Neural crest cell (in vitro differentiated cells): ENCODE measurements around the gene NCAPD3. TPM values are rescaled to one million over a fixed set of nuclear protein-coding genes. Genes with fewer than 3 reads are reported as not detected.

Experiments used
- DNase-seq: peaks from one replicate; pipeline ENCODE4 v3.0.0; 2021; ENCODE audit warnings: low read depth, mixed read lengths, low spot score
- H3K27ac Mint-ChIP-seq: one replicate; pipeline ENCODE4 v1.8.0; 2021; ENCODE audit warnings: mild to moderate bottlenecking, mixed read lengths; ENCODE audit not compliant: unreplicated experiment
- H3K27me3 Mint-ChIP-seq: 2 replicates; pipeline ENCODE4 v1.8.0; 2021; ENCODE audit warnings: low read depth, mild to moderate bottlenecking, mixed read lengths
- H3K36me3 Mint-ChIP-seq: 2 replicates; pipeline ENCODE4 v1.8.0; 2021; ENCODE audit warnings: low read depth, mild to moderate bottlenecking, mixed read lengths
- H3K4me1 Mint-ChIP-seq: 2 replicates; pipeline ENCODE4 v1.8.0; 2021; ENCODE audit warnings: mixed read lengths
- H3K4me3 Mint-ChIP-seq: one replicate; pipeline ENCODE4 v1.8.0; 2021; ENCODE audit warnings: mild to moderate bottlenecking, mixed read lengths
- H3K9me3 Mint-ChIP-seq: 2 replicates; pipeline ENCODE4 v1.8.0; 2021; ENCODE audit warnings: mixed read lengths
- CTCF ChIP-seq: fragments of 200-600 bp; sonication (generic); conservative IDR thresholded peaks from 2 replicates; pipeline ENCODE4 v1.5.0; 2021; ENCODE audit warnings: antibody characterized with exemption, mild to moderate bottlenecking
- total RNA-seq: library from RNA; stranded (reverse); gene quantifications from 2 replicates; pipeline ENCODE4 v1.2.1, GENCODE V29; 2021

The NCAPD3 gene
- total RNA-seq, 1 donor from 2014 or later, result 53.8 TPM

- no peak overlapping the region for H3K4me3 Mint-ChIP-seq
- H3K27ac Mint-ChIP-seq, result no peak overlapping the region
- DNase-seq, result no peak
- no peaks in the 10 kb centered on the region for H3K9me3 Mint-ChIP-seq
- TF ChIP-seq CTCF, result peak; percentile 36
- H3K27me3 Mint-ChIP-seq, result peaks cover 61% of the 10 kb centered on the region
- H3K4me1 Mint-ChIP-seq, result peaks cover 26% of the 10 kb centered on the region
- no peaks in the 10 kb centered on the region for H3K36me3 Mint-ChIP-seq
Observed at GRCh38 chr11:134270250-134270714, 46.5 kb upstream of the NCAPD3 start.

- peaks cover 14% of the 10 kb centered on the region for H3K4me1 Mint-ChIP-seq
- no peak for DNase-seq
- no peak for TF ChIP-seq CTCF
- no peak overlapping the region for H3K4me3 Mint-ChIP-seq
- no peaks in the 10 kb centered on the region for H3K9me3 Mint-ChIP-seq
- H3K27ac Mint-ChIP-seq, result no peak overlapping the region
- peaks cover 2% of the 10 kb centered on the region for H3K36me3 Mint-ChIP-seq
- H3K27me3 Mint-ChIP-seq, result peaks cover 38% of the 10 kb centered on the region
Observed at GRCh38 chr11:134267966-134268365, 44.2 kb upstream of the NCAPD3 start.

GRCh38 chr11:134267461-134267860, 43.7 kb upstream of the NCAPD3 start:
- Mint-ChIP-seq H3K36me3 (peaks cover 2% of the 10 kb centered on the region), H3K9me3 (no peaks in the 10 kb centered on the region), H3K27me3 (peaks cover 33% of the 10 kb centered on the region), H3K4me1 (peaks cover 11% of the 10 kb centered on the region), H3K27ac (peak overlapping the region; percentile 30), H3K4me3 (no peak overlapping the region)
- TF ChIP-seq CTCF, result no peak
- no peak for DNase-seq

- Mint-ChIP-seq H3K36me3 (peaks cover 2% of the 10 kb centered on the region), H3K9me3 (no peaks in the 10 kb centered on the region), H3K27ac (no peak overlapping the region), H3K27me3 (peaks cover 27% of the 10 kb centered on the region), H3K4me3 (no peak overlapping the region), H3K4me1 (peaks cover 11% of the 10 kb centered on the region)
- no peak for TF ChIP-seq CTCF
- no peak for DNase-seq
Observed at GRCh38 chr11:134266841-134267251, 43.1 kb upstream of the NCAPD3 start.

GRCh38 chr11:134266440-134266839, 42.7 kb upstream of the NCAPD3 start:
- Mint-ChIP-seq H3K36me3 (peaks cover 2% of the 10 kb centered on the region), H3K27ac (no peak overlapping the region), H3K9me3 (no peaks in the 10 kb centered on the region), H3K4me1 (peaks cover 11% of the 10 kb centered on the region), H3K27me3 (peaks cover 23% of the 10 kb centered on the region), H3K4me3 (no peak overlapping the region)
- DNase-seq, result no peak
- TF ChIP-seq CTCF, result no peak
